ENCODE measurements around the gene MCU.

The MCU gene

DNA sequence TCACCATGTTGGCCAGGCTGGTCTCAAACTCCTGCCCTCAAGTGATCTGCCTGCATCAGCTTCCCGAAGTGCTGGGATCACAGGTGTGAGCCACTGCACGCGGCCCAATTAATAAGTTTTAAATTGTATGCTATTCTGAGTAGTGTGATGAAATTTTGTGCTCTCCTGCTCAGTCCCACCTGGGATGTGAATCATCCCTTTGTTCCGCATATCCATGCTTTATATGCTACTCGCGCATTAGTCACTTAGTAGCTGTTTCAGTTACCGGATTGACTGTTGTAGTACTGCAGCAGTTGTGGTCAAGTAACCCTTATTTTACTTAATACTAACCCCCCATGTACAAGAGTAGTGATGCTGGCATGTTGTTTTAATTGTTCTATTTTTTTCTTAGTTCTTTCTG is 154.3 kb downstream of the MCU start:
- DNase-seq (ENCODE audit: low read depth), result peak; percentile 24

DNA sequence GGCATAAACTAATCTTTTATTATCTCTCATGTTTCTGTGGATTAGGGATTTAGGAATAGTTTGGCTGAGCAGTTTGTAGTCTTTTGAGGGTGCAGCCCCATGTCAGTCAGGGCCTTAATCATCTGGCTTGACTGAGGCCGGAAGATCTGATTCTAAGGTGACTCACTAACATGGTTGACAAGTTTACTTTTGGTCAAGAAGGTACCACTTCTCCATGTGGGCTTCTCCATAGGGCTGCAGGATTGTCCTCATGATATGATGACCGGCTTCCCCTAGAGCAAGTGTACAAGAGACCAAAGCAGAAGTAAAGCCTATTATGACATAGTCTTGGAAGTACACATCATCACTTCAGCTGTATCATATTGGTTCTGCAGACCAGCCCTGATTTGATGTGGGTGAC is 155.7 kb downstream of the MCU start:
- DNase-seq (ENCODE audit: low read depth), result no peak

DNA sequence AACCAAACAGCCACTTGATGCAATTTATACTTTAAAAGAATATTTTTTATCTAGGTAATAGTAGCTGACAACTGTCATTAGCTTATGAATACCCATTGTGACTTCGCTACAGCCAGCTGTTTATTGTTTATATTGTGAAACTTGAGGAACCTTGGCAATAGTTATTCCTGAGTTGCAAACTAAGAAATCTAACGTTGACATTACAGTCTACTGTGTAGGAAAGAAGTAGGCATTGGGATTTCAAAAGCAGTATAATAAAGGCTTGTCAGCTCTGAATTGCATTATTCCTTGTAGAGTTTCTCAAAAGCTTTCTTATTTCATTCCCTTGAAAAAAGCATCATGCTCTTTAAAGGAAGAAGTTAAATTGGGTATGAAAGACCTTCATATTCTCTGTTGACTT is 158.9 kb downstream of the MCU start:
- DNase-seq (ENCODE audit: low read depth), result no peak

DNA sequence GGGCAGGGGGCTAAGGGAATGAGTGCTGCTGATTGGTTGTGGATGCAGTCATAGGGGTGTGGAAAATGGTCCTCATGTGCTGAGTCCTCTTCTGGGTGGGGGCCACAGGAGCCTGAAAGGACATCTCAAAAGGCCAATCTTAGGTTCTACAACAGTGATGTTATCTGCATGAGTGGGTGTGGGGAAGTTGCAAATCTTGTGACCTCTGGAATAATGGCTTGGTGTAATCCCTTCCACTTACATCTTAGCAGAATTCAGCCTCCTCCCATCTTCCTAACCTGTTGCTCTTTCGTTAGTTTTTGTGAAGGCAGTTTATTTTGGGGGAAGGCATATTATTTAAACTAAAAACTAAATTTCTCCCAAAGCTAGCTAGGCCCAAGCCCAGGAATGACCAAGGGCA is 159.6 kb downstream of the MCU start:
- no peak for DNase-seq (ENCODE audit: low read depth)

DNA sequence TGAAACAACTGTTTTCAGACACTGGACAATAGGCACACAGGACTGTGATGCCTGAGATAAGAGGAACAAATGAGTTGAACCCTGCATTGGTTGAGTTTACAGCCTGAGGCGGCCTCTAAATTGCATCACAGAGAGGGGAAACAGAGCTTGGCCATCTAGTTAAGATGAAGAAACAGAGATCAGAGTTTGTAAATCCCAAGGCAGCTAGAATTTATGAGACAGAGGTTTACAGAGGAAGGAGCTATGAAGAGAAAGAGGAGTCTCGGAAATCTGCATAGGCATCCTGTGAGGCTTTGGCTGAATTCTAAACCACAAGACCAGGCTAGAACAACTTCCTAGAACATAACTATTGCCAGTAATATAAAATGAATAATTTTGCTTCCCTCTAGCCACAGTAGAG is 160.6 kb downstream of the MCU start:
- DNase-seq (ENCODE audit: low read depth), result no peak

DNA sequence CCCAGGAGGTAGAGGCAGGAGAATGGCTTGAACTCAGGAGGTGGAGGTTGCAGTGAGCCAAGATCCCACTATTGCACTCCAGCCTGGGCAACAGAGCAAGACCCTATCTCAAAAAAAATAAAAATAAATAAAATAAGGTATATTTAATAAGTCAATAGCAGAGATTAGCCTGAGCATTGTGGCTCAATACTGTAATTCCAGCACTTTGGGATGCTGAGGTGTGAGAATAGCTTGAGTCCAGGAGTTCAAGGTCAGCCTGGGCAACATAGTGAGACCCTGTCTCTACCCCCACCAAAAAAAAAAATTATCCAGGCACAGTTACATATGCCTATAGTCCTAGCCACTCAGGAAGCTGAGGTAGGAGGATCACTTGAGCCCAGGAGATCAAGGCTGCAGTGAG is 163.2 kb downstream of the MCU start:
- DNase-seq (ENCODE audit: low read depth), result no peak

DNA sequence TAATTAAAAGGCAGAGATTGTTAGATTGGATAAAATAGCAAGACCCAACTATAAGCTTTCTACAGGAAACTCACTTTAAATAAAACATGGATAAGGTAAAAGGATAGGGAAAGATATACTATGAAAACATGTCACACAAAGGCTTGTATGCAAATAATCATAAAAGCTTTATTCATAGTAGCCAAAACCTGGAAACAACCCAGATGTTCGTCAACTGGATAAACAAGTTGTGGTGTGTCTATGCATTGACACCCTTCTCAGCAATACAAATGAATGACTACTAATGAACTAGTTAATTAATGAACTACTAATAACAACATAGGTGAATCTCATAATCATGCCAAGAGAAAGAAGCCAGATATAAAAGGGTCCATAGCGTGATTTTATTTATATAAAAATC is 163.8 kb downstream of the MCU start:
- DNase-seq (ENCODE audit: low read depth), result no peak

DNA sequence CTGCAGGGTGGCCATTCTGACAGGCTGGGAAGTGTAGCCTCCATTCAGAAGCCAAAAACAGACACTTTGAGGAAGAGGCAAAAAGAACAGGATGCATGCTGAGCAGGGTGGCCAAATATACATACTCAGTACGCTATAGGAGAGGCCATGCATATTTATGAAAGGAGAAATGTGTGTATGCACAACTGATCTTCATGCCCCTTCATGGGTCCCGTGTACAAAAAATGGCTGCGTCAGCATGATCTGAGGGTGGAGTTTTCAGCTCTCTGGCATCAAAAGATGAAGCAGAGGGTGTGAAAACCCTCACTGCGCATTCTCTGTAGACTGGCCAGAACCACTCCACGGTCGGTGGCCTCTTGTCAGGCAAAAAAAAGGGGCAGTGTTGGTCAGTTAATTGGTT is 166.1 kb downstream of the MCU start:
- no peak for DNase-seq (ENCODE audit: low read depth)

DNA sequence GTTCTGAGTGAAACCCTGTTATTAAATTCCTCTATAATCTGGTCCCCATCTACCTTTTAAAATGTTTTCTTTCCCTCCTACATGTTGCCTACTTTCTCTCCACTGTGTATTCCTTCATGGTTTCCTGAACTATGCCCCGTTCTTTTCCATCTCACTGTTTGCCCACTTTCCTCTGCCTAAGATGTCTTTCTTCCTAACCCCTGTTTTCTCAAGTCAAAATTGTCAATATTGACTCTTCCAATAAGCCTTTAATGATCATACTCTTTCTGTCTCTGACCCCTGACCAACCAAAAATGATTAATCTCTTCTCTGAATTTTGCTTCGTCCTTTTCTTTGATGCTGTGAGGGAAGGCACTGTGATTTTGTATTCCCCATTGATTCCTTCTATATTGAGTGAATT is 171.0 kb downstream of the MCU start:
- no peak for DNase-seq (ENCODE audit: low read depth)

DNA sequence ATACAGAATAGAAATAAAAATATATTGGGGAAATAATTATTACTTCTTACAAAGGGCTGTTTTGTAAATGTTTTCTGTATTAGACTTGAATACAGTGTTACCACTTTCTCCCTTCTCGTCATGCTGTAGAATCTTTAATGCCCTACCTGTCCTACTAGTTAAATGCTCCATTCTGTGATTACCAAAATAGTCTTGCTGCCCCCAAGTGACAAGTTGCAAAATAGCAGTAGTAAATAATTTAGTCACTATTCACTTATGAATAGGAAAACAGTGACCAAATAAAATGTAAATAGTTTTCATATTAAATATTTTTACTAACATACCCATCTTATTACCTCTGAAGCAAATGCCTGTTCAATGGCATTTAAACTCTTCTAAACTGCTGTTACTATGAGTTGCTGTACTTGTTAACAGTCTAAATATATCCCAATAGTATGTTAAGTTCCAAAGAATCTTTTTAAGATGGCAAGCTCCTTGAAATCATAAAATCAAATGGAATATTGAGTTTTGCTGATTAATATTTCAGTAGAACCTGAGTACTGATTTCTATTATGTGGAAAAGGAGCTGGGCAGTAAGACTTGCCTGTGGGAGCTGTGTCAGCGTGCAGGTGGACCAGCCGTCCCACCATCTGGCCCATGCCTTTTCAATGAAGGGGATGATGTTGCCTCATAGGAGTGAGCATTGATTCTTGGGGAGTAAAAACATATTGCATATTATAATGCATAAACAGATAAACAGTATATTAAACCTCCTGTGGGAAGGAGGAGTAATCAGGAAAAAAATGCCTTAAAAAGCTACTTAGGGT is 183.5 kb downstream of the MCU start:
- no peak for DNase-seq (ENCODE audit: low read depth)

DNA sequence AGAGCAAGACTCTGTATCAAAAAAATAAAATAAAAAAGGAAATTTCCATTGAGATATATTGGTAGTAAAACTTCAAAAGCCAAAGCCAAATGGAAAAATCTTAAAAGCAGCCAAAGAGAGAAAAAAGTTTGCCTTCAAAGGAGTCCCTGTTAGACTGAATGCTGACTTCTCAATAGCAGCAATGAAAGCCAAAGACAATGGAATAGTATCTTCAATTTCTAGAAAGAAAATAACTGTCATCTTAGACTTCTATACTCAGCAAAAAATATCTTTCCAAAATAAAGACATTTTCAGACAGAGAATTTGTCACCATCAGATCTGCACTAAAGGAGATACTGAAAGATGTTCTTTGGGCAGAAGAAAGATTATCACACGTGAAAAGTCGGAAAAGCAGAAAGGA is 187.3 kb downstream of the MCU start:
- no peak for DNase-seq (ENCODE audit: low read depth)

DNA sequence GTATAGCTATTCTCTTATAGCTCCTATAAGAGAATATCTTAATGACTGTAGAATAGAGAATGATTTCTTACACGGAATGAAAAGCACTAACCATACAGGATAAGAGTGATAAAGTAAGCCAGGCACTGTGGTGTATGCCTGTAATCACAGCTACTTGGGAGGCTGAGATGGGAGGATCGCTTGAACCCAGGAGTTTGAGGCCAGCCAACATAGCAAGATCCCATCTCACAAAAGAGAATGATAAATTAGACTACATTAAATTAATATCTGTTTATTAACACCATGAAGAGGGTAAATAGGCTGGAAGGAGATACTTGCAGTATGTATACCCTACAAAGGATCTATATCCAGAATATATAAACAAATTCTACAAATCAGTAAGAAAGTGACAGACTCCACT is 189.3 kb downstream of the MCU start:
- DNase-seq (ENCODE audit: low read depth), result no peak

DNA sequence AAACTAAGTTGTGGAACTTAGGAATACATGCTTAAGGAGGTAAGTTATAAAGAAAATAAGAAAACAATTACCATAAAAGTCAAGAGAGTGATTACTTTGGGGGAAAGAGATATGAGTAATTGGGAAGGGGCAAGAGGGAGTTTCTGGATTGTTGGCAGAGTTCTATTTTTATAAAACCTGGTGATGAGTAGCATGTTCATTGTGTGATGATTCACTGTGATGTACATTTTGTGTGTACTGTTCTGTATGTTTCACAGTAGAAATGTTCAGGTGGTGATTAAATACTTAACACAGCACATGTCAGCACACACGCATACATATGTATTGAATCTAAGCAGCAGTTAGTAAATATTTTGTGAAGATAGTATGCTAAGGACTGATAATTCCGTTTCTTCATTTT is 191.9 kb downstream of the MCU start:
- DNase-seq (ENCODE audit: low read depth), result no peak

DNA sequence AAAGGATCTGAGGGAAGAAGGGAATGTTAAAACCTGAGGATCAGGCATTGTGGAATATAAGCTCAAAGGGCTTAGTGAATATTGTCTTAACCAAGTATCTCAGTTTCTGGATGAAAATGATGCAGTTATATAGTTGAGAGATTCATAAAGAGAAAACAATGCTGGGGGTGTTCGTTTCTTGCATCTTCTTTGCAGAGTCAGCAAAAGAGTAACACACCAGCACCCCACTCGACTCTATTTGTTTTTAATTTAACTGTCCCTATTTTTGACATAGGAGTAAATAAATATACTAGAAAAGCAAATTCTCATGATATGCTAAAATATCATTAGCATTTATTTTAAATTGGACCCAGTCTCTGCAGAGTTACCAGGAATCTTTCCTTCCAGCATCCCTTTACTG is 194.0 kb downstream of the MCU start:
- DNase-seq (ENCODE audit: low read depth), result no peak

DNA sequence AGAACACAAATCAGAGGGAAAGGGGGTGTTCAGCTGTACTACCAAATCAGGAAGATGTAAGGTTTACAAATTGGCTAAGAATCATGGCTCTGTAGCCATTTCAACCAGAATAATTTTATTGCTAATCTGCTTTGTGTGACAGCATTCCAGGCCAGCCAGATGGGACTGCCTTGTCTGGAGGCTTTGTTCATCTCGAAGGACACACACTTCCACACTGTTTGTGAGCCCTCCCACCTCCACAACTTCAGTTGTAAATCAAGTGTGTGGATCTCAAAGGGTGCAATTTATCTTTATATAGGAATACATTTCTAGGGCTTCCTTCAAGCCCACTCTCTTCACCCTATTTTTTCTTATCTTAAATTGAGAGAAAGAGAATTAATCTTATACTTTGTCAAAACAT is 194.7 kb downstream of the MCU start:
- no peak for DNase-seq (ENCODE audit: low read depth)

DNA sequence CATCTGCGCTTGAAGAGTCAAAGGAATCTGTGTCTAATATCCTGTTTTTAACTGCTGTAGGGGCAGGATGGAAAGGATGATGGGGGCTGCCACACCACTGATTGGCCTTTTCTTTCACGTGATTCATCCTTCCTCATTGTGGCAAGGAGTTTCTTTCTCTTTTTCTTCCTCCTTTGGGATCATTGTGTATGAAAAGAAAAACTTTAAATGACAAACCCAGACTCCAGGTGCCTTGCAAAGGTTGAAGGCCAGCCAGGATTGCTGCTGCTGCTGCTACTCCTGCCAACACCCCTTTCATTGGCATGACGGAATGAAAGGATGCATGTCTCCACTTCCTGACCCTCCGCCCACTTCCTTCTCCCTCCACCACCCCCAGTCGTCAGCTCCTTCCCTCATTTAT is 195.1 kb downstream of the MCU start:
- no peak for DNase-seq (ENCODE audit: low read depth)

DNA sequence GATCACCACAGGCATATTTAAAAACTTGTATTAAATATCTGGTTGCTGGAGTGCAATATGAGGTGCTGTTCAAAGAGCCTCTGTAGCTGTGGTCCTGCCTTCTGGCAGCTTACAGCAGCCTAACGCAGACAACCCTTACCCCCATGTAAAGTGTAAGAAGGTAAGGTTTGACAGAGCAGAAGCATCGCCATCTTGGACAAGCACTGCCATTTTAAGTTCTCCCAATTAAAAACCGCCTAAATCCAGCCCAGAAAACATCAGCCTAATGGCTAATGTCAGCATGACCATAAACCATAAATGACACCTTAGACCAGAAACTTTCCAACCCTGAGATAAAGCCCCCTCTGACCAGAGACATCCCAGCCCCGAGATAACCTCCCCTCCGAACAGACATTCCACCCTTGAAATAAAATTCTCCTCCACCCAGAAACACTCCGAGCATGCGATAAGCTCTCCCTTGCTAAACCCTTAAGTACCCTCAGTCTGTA is 196.3 kb downstream of the MCU start:
- no peak for DNase-seq (ENCODE audit: low read depth)

DNA sequence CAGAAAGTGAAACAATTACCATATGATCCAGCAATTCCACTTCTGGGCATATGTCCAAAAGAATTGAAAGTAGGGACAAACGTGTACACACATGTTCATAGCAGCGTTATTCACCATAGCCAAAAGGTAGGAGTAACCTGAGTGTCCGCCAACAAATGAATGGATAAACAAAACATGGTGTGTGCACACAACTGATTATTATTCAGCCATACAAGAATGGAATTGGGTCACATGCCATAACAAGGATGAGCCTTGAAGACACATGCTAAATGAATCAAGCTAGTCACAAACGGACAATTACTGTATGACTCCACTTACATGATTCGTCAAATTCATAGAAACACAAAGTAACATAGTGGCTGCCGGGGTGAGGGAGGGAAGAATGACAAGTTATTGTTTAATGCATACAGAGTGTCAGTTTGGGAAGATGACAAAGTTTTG is 197.5 kb downstream of the MCU start:
- no peak for DNase-seq (ENCODE audit: low read depth)

DNA sequence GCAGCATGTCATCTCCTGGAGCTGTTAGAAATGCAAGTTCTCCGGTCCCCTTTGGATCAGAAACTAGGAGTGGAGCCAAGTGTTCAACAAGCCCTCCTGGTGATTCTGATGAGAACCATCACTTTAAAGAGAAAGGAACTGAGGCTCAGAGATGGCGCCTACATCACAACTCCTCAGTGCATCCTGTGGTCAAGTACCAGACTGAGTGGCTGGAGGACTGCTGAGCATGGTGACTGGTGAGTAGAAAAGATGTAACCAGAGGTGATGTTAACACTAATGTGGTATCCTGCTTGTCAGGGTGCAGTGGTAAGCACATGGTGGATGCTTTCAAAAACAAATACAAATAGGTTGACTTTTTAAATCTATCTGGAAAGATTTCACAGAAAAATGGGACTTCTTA is 198.1 kb downstream of the MCU start:
- no peak for DNase-seq (ENCODE audit: low read depth)

DNA sequence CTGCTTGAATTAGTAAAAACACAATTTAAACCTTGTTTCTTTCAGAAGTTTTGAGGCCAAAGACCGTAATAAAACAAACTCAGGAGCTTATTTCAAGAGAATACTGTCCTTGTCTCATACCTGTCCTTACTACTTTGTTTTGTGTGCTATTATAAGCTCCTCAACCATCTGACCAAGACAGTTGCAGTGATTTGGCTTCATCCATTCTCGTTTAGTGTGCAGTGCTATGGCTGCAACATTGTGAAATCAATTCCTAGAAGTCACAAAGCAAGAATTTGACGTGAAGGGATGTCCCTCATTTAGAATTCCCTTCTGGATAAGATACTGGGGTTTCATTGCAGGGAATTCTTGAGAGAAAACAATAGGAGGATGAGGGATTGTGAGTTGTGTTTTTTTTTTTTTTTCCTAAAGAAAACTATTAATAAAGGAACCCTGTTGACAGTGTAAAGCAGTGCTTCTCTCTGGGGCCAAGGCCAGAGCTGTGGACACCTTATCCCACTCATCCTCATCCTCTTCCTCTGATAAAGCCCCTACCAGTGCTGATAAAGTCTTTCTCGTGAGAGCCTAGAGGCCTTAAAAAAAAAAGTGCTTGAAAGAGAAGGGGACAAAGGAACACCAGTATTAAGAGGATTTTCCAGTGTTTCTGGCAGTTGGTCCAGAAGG is 201.3 kb downstream of the MCU start, which contains the start of gene OIT3:
Gene OIT3, plus strand, starts transcription at position 604 of the 663 bp plus-strand sequence. CDS start 60 bp downstream, outside the sequence.
- DNase-seq (ENCODE audit: low read depth), result no peak

DNA sequence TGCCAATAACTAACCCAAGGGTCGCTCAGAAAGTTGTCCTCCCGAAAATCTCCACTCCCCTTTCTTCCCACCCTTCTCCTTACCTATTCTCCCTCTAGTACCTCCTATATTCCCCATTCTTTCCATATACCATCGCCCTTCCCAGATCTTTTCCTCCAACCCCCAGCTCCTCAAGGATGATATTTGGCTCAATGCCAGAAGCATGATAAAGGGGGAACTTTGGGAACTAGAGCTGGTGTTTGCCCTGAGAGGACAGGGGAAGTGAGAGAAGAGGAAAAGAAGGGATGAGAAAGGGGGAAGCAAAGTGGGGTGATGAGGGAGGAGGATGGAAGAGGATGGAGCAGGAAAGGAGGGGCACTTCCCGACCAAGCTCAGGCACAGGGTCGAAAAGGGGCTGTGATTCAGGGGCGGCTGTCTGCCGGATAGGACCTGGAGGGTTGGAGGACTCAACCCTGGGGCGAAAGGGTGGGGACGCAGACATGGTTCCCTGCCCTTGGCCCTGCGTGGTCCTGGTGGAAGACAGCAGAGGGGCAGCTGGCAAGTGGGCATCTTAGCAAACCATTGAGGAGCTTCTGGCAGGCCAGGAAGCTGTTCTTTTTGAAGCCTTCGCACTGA is 203.4 kb downstream of the MCU start:
- no peak for DNase-seq (ENCODE audit: low read depth)

DNA sequence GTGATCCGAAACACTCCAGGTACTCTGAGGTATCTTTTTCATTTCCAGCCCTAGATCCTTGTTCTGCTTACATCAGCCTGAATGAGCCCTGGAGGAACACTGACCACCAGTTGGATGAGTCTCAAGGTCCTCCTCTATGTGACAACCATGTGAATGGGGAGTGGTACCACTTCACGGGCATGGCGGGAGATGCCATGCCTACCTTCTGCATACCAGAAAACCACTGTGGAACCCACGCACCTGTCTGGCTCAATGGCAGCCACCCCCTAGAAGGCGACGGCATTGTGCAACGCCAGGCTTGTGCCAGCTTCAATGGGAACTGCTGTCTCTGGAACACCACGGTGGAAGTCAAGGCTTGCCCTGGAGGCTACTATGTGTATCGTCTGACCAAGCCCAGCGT is 206.7 kb downstream of the MCU start:
- DNase-seq (ENCODE audit: low read depth), result no peak

DNA sequence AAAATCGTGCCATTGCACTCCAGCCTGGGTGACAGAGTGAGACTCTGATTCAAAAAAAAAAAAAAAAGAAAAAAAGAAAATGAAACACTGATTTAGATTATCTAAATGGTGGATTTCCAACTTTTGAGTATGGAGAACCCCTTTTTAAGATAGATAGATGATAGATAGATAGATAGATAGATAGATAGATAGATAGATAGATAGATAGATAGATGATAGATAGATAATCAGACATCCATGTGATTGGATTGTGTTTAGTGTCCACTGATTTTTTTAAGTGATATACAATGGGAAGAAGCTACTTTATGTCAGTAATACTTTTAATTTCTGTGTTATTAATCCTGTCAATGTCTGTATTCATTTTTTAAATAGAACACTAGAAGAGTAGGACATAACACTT is 207.6 kb downstream of the MCU start:
- DNase-seq (ENCODE audit: low read depth), result no peak
